GM12878 (cell line): ENCODE results near the gene NAV3. TPM values are rescaled to one million over a fixed set of nuclear protein-coding genes. Genes with fewer than 3 reads are reported as not detected.

ENCODE experiments used
- ATAC-seq: fragments of 200-7000 bp; cut with Tn5 transposase; 3 replicates; pipeline ENCODE4 v1.9.1; 2020; ENCODE audit warnings: mild to moderate bottlenecking, moderate library complexity
- BruUV-seq: library from RNA; stranded (reverse); fragments of 400-500 nt; replicated peaks from 2 replicates; lab custom pipeline; 2021; lab: Mats Ljungman, UMichigan
- CTCF ChIA-PET: fragments of 300-600 bp; sonication (Branson Sonifier 250); formaldehyde crosslinking; extraction: SDS; loops from one replicate; lab custom pipeline; 2021; ENCODE audit warnings: inconsistent platforms; lab: Yijun Ruan, JAX
- POLR2A ChIA-PET: fragments of 350-600 bp; formaldehyde crosslinking; extraction: SDS; loops from one replicate; lab custom pipeline; 2021; ENCODE audit warnings: inconsistent platforms; lab: Charles Lee
- RAD21 ChIA-PET: fragments of 300-600 bp; sonication (Branson Sonifier 250); formaldehyde crosslinking; loops from one replicate; lab custom pipeline; 2023; ENCODE audit warnings: antibody characterized with exemption; ENCODE audit not compliant: unreplicated experiment; lab: Charles Lee
- SMC1A ChIA-PET: fragments of 300-600 bp; sonication (Branson Sonifier 250); formaldehyde crosslinking; loops from one replicate; lab custom pipeline; 2023; ENCODE audit not compliant: unreplicated experiment, uncharacterized antibody; lab: Charles Lee
- DNase-seq: peaks from one replicate; pipeline ENCODE4 v3.0.0-alpha.2; 2011; ENCODE audit warnings: low read depth, low spot score
- FAIRE-seq: peaks from 3 replicates; lab custom pipeline; 2011; peaks lifted over from hg19 to GRCh38; lab: Jason Lieb, UNC
- H2AFZ ChIP-seq: 2 replicates; pipeline ENCODE4 v1.6.0; 2011; ENCODE audit warnings: low read depth, low read length, control low read depth; ENCODE audit not compliant: control insufficient read depth
- H3K27ac ChIP-seq: 2 replicates; pipeline ENCODE4 v1.5.1; 2011; ENCODE audit warnings: control low read depth; ENCODE audit not compliant: control insufficient read depth, insufficient read depth
- H3K27me3 ChIP-seq, 2 experiments: replicated peaks in 1 of 2; 2 replicates each; pipeline versions ENCODE4 v1.6.0 to v1.6.1; 2011; ENCODE audit warnings: low read length in 1 of 2; ENCODE audit not compliant: control insufficient read depth in 2 of 2, insufficient read depth in 2 of 2
- H3K36me3 ChIP-seq, 2 experiments: 2 replicates each; pipeline ENCODE4 v1.5.1; 2011; ENCODE audit warnings: low read length in 1 of 2; ENCODE audit not compliant: control insufficient read depth in 2 of 2, insufficient read depth in 2 of 2
- H3K4me1 ChIP-seq: 2 replicates; pipeline ENCODE4 v1.6.1; 2011; ENCODE audit warnings: mild to moderate bottlenecking, low read length, moderate library complexity, mixed read lengths; ENCODE audit not compliant: control insufficient read depth, insufficient read depth
- H3K4me2 ChIP-seq: 2 replicates; pipeline ENCODE4 v1.6.0; 2011; ENCODE audit warnings: control low read depth; ENCODE audit not compliant: control insufficient read depth, insufficient read depth
- H3K4me3 ChIP-seq: fragments of 200-600 bp; sonication (generic); 2 replicates; pipeline ENCODE4 v1.5.1; 2016
- H3K79me2 ChIP-seq: 2 replicates; pipeline ENCODE4 v1.6.0; 2011; ENCODE audit warnings: low read length; ENCODE audit not compliant: control insufficient read depth, insufficient read depth
- H3K9ac ChIP-seq: 2 replicates; pipeline ENCODE4 v1.8.0; 2011; ENCODE audit warnings: low read length, control low read depth, mixed read lengths; ENCODE audit not compliant: control insufficient read depth, insufficient read depth
- H3K9me3 ChIP-seq: replicated peaks from 3 replicates; pipeline ENCODE4 v1.5.1; 2011; ENCODE audit warnings: mild to moderate bottlenecking, low read length; ENCODE audit not compliant: control insufficient read depth, insufficient read depth
- H4K20me1 ChIP-seq: 2 replicates; pipeline ENCODE4 v1.6.0; 2011; ENCODE audit not compliant: control insufficient read depth, insufficient read depth
- CHD1 ChIP-seq: IDR thresholded peaks from 2 replicates; pipeline ENCODE4 v1.6.1; 2012; ENCODE audit warnings: low read depth, low read length, improper control_type of control experiment
- EP300 ChIP-seq, 2 experiments: fragments of 150-350 bp in 1 of 2; IDR thresholded peaks; 2 replicates each; pipeline ENCODE4 v1.6.1; 2011 to 2012; ENCODE audit warnings: low read depth in 2 of 2, low read length in 2 of 2, borderline replicate concordance in 1 of 2, improper control_type of control experiment in 1 of 2, inconsistent platforms in 1 of 2; ENCODE audit not compliant: control insufficient read depth in 1 of 2
- EZH2 ChIP-seq: IDR thresholded peaks from 2 replicates; pipeline ENCODE4 v1.6.1; 2012; ENCODE audit warnings: low read depth, mild to moderate bottlenecking, control low read depth, inconsistent platforms, low read length, borderline replicate concordance; ENCODE audit not compliant: control insufficient read depth
- HDAC6 ChIP-seq: fragments of 200-600 bp; sonication (generic); IDR thresholded peaks from one replicate; pipeline ENCODE4 v1.8.0; 2017; ENCODE audit warnings: antibody characterized with exemption; ENCODE audit not compliant: unreplicated experiment
- KLF5 ChIP-seq: fragments of 450-650 bp; IDR thresholded peaks from 2 replicates; pipeline ENCODE4 v1.6.1; 2014; ENCODE audit warnings: mild to moderate bottlenecking; ENCODE audit not compliant: partially characterized antibody
- PBX3 ChIP-seq: IDR thresholded peaks from 2 replicates; pipeline ENCODE4 v1.6.1; 2011; ENCODE audit warnings: mild to moderate bottlenecking, low read depth, low read length, moderate library complexity; ENCODE audit not compliant: insufficient replicate concordance
- POLR2AphosphoS2 ChIP-seq: IDR thresholded peaks from 2 replicates; pipeline ENCODE4 v1.6.1; 2011; ENCODE audit warnings: low read depth, mild to moderate bottlenecking, low read length, improper control_type of control experiment, moderate library complexity
- RBBP5 ChIP-seq: fragments of 200-600 bp; sonication (generic); conservative IDR thresholded peaks from 2 replicates; pipeline ENCODE4 v1.6.1; 2016
- RFX5 ChIP-seq: IDR thresholded peaks from 2 replicates; pipeline ENCODE4 v1.6.1; 2011; ENCODE audit warnings: low read depth, low read length, improper control_type of control experiment
- ZBED1 ChIP-seq: IDR thresholded peaks from 2 replicates; pipeline ENCODE4 v1.6.1; 2016; ENCODE audit warnings: borderline replicate concordance
- ZNF592 ChIP-seq: fragments of 450-650 bp; IDR thresholded peaks from 2 replicates; pipeline ENCODE4 v1.6.1; 2017; ENCODE audit warnings: mild to moderate bottlenecking, moderate library complexity
- ZZZ3 ChIP-seq: IDR thresholded peaks from 2 replicates; pipeline ENCODE4 v1.6.1; 2011; ENCODE audit warnings: low read depth; ENCODE audit not compliant: control insufficient read depth, insufficient read length
- WGBS: methylation state at CpG from one replicate; pipeline ENCODE4 v1.1.6; 2016; ENCODE audit warnings: low lambda C conversion rate; ENCODE audit not compliant: insufficient replicate concordance, insufficient coverage; ENCODE audit errors: missing lambda C conversion rate; 5-methylcytosine and 5-hydroxymethylcytosine counted together
- in situ Hi-C: fragments of 300-500 bp; cut with MboI; formaldehyde crosslinking; loops from 9 replicates; pipeline ENCODE4 v1.14.3; 2018; ENCODE audit warnings: mixed read lengths
- intact Hi-C: fragments of 100-400 bp; cut with micrococcal nuclease; formaldehyde crosslinking; loops from one replicate; pipeline ENCODE4 v1.14.2; 2022; ENCODE audit not compliant: unreplicated experiment
- polyA plus RNA-seq, 11 experiments: library from polyadenylated mRNA; depleted of rRNA in 4 of 11; unstranded in 6 of 11; stranded (reverse) in 5 of 11; fragments of >200 nt; fragmentation: Nextera tagmentation in 4 of 11; fragmentation: Illumina TruSeq in 1 of 11; extraction: Ambion mirVana in 4 of 11; extraction: Trizol in 1 of 11; gene quantifications; 1 replicate in 1 of 11; 2 replicates in 10 of 11; pipeline versions ENCODE4 v1.2.1 to v1.2.3, GENCODE V29; 2011 to 2016; ENCODE audit warnings: inconsistent platforms in 2 of 11, missing spikeins in 2 of 11, low read depth in 1 of 11
- total RNA-seq, 4 experiments: library from RNA; depleted of rRNA in 3 of 4; stranded (reverse); fragments of >200 nt in 3 of 4; fragmentation: Illumina TruSeq in 1 of 4; extraction: Trizol in 1 of 4; gene quantifications; 2 replicates each; pipeline versions ENCODE4 v1.2.1 to v1.2.3, GENCODE V29; 2013 to 2021

NAV3 gene
- total and polyA plus RNA-seq, 10 of the 15 experiments (the other 5 are each of a cell fraction or from before 2014, with no cell fraction given): 0.05 to 0.51 (median 0.22) TPM; not detected in 1

GRCh38 chr12:78090266-78090665, 259.6 kb downstream of the NAV3 start (continued):
- no peak for TF ChIP-seq KLF5
- TF ChIP-seq, all 136 proteins: peak for 0

- no peak for FAIRE-seq
- in situ Hi-C loops: no loop called here
- RAD21 ChIA-PET: interaction anchor here (0.9 kb wide), 1 partner anchor 24 kb away, joined by 4 read pairs; no protein-coding TSS in a partner anchor
- Histone ChIP-seq H3K79me2 (no peaks in the 10 kb centered on the region), H3K9me3 (no peaks in the 10 kb centered on the region; the same call in 2 of the 3 replicates), H3K27me3 (no peaks in the 10 kb centered on the region), H3K4me1 (no peaks in the 10 kb centered on the region), H4K20me1 (no peaks in the 10 kb centered on the region), H3K36me3 (no peaks in the 10 kb centered on the region), H3K4me2 (no peak overlapping the region), H3K9ac (no peak overlapping the region), H3K4me3 (no peak overlapping the region), H3K27ac (no peak overlapping the region), H2AFZ (no peak overlapping the region)
- intact Hi-C loops: no loop called here
- no peak for ATAC-seq
- DNase-seq: no peak
- BruUV-seq: no TSS peak
- SMC1A ChIA-PET: no interaction called here
- CTCF ChIA-PET: interaction anchor here (1.2 kb wide), 1 partner anchor 58 kb away, joined by 4 read pairs; no protein-coding TSS in a partner anchor
- 33% methylated on average over 1 of the region's 1 CpG for WGBS
- POLR2A ChIA-PET: no interaction called here
- no peak for TF ChIP-seq EP300 (IDR thresholded peaks at IDR 0.05; ENCODE audit: borderline replicate concordance in 1 of 2, control insufficient read depth in 1 of 2, low read depth in 2 of 2, low read length in 2 of 2)
- TF ChIP-seq HDAC6: no peak
- TF ChIP-seq POLR2AphosphoS2: no peak
- no peak for TF ChIP-seq RFX5
- no peak for TF ChIP-seq ZNF592
- TF ChIP-seq ZZZ3: no peak
- TF ChIP-seq RBBP5: no peak
- no peak for TF ChIP-seq EZH2
- no peak for TF ChIP-seq PBX3
- TF ChIP-seq ZBED1: no peak
- TF ChIP-seq CHD1: no peak
Observed at GRCh38 chr12:78095623-78096022, 264.9 kb downstream of the NAV3 start.
